Measurements from ENCODE around the gene CYTH4.

- TF ChIP-seq, protein P1, sequence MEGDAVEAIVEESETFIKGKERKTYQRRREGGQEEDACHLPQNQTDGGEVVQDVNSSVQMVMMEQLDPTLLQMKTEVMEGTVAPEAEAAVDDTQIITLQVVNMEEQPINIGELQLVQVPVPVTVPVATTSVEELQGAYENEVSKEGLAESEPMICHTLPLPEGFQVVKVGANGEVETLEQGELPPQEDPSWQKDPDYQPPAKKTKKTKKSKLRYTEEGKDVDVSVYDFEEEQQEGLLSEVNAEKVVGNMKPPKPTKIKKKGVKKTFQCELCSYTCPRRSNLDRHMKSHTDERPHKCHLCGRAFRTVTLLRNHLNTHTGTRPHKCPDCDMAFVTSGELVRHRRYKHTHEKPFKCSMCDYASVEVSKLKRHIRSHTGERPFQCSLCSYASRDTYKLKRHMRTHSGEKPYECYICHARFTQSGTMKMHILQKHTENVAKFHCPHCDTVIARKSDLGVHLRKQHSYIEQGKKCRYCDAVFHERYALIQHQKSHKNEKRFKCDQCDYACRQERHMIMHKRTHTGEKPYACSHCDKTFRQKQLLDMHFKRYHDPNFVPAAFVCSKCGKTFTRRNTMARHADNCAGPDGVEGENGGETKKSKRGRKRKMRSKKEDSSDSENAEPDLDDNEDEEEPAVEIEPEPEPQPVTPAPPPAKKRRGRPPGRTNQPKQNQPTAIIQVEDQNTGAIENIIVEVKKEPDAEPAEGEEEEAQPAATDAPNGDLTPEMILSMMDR (IDR thresholded peaks at IDR 0.05), result no peak
- no peak for TF ChIP-seq POLR2A (IDR thresholded peaks at IDR 0.05)
Observed at GRCh38 chr22:37303821-37304274, 21.5 kb downstream of the CYTH4 start.
